ENCODE results near the gene SRRM4.
"Not testable (repeated sequence)": the region's sequence is repeated elsewhere in the genome, so short reads cannot be mapped to it uniquely, and the experiment has no call there.

The SRRM4 gene, protein sequence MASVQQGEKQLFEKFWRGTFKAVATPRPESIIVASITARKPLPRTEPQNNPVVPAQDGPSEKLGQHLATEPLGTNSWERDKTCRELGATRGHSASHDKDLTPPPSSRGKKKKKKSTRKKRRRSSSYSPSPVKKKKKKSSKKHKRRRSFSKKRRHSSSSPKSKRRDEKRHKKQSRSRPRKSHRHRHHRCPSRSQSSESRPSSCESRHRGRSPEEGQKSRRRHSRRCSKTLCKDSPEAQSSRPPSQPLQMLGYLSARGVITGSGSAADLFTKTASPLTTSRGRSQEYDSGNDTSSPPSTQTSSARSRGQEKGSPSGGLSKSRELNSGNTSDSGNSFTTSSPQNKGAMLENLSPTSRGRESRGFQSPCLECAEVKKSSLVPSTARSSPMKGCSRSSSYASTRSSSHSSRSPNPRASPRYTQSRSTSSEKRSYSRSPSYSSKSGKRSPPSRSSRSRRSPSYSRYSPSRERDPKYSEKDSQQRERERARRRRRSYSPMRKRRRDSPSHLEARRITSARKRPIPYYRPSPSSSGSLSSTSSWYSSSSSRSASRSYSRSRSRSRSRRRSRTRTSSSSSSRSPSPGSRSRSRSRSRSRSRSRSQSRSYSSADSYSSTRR

DNA sequence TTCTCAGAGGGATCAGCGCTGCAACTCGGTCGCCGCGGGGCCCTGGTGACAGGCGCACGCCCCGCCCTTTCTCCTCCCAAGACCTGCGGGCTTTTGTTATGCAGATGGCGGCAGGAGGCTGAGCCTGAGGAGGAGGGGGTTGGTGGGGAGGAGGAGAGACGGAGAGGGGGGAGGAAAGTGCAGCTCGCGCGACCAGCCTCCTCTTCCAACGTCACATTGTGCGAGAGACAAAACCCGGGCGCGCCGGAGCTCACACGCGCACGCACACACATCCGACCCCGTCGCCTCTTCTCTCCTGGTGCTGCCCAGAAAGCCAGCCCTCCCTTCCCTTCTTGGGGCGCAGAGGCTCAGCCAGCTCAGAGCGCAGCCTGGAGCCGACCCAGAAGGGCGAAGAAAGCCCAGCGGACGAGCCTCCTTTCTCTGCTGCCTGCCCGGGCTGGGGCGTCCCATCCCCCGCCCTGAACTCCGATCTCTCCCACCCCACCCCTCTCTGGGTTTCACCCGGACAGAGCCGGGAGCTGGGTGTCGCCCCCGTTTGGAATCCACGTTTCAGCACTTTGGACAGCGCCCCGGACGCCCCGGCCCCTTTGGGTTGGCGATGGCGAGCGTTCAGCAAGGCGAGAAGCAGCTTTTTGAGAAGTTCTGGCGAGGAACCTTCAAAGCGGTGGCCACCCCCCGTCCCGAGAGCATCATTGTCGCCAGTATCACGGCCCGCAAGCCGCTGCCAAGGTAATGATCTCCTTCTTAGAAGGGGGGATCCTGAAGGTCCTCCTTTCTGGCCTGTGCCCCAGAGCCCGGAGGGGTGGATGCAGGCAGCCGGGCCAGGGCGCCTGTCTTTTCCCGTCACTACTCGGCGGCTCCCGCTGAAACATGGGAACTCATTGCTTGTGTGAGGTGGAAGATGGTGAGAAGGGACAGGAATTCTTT is at the start of gene SRRM4:
TSS of gene SRRM4 (plus strand) at position 257 of the 927 bp plus-strand sequence. CDS start at position 599, 342 bp downstream.
- DNase-seq: peak; percentile 92

DNA sequence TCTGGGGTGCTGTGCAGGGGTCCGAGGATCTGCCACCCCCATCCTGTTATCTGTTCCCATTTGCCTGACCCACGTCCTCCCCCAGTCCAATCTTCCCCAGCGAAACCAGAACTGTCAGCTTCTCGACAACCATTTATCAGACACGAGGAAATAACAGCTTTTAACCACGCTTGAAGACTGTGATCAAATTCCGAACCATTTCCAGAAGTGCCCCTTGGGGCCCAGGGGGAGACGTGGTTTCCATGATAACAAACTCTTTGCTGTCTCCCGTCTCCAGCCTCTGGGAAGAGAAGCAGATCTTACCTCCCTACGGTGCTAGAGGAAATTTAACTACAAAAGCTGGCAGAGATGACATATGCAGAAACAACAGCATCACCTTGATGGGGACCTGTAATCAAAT is 35.1 kb upstream of the SRRM4 start:
- DNase-seq: no peak

DNA sequence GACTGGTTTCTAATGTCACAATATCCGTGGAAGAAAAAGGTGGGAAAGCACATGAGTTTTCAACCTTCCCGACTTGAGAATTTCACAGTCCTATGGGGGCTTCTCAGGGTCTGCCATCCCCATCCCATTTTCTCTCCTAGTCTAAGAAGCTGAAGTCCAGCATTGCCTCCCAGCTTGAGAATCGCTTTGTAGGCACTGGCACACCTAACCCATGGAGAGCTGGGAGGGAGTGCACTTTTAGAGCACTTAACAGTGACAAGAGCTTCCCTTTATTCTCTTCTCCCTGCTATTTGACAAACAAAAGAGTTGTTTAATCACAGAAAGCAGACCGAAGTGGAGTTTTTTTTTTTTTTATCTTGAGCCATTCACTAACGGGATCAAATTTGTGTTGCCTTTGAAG is 22.8 kb upstream of the SRRM4 start:
- peak; percentile 42 for DNase-seq

DNA sequence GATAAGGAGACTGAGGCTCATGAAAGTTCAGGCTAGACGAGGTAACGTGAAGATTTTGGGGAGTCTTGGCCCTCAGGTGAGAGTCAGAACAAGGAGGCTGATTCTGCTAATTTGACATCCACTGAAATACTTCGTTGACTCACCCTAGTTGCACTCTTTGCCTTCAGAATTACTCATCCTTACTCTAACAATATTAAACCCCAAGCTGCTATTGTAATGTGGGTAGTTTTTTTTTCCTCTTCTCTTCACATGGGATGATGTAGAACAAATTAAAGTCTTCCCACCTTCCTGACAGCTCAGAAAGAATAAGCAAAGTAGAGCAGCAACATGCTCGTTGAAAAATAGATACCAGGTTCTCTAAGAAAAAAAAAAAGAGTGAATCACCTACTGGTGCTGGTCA is 22.0 kb upstream of the SRRM4 start:
- DNase-seq: no peak

DNA sequence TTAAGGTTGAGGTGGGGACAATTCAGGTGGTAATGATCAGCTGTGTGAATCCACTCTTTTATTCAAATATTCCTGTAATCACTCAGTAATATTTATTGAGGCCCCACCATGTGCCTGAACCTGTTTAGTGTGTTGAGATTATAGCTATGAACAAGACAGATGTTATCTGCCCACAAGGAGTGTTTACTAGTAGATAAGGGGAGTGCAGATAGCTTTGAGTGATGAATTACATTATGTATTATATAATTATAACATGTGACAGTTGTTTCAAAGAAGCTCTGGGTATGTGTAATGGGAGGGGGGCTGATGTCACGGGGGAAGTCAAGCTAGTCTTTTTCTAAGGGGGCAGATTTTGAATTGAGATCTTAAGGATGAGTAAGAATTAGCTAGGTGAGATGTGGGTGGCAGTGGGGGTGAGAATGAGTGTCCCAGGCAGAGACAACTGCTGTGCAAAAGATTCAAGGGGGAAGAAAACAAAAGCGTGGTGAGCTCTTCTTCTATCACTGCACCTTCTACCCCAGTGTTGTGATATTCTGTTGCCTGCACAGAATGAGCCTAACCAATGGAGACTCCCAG is 21.3 kb upstream of the SRRM4 start:
- no peak for DNase-seq

DNA sequence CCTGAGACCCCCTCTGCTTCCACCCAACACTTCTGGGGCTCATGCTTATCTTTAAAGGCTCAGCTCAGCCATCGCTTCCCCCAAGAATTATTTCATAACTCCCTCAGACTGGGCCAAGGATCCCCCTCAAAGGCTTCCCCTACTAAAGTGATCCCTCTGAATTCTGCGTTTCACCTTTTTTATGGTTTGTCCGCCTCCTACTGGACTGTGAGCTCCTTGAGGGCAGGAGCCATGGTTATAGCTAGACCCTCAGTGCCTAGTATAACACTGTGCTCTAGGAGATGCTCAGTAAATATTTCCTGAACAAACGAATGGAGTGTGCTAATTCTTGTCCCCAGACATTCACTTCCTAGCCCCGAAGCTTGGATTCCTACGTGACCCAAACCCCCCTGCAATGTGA is 20.5 kb upstream of the SRRM4 start:
- DNase-seq: no peak

DNA sequence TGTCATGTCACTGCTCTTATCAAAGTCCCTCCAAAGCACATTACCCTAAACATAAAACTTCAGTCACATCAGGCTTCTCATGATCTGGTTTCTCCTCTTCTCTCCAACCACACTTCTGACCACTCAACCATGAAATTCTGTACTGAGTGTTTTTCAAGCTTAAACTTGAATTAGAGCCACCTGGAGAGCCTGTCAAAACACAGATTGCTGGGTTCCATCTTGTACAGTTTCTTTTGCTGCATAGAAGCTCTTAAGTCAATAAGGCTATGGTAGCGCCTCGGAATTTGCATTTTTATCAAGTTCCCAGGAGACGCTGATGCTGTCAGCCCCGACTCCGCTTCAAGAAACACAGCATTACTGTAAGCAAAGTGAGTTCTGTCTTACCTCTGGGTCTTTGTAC is 16.4 kb upstream of the SRRM4 start:
- DNase-seq: no peak

DNA sequence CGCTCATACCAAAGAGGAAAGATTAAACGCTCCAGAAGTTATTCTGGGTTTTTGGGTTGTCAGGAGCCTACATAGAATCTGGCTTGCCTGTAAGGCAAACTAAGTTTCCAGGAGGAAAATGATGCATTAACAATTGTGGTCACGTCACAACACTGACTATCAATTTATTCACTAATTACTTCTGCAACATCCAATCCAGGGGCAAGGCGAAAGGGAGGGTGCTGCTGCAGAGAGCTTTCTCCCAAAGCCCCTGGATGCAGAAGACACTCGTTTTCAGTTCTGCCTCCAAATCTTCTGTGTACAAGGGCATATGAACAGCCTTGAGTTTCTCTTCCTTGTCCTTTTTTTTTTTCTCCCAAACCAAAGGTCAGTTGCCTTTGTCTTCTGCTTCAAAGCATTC is 10.5 kb upstream of the SRRM4 start:
- DNase-seq: no peak

DNA sequence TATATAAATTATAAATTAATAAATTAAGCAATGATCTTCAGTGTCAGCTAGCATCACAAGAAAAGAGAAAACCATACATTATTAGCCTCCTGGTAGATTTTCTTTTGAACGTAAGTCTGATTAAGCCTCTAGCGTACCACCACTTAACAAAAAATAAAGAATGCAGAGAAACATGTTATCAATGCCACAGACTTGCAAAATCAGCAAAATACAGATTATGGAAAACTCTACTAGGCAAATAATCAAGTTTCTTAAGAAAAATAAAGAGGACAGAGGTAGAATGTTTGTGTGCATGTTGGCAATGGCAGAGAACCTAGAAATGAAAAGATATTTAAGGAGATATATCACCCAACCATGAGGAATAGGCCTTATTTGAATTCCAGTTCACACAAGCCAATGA is 8.4 kb upstream of the SRRM4 start:
- no peak for DNase-seq

DNA sequence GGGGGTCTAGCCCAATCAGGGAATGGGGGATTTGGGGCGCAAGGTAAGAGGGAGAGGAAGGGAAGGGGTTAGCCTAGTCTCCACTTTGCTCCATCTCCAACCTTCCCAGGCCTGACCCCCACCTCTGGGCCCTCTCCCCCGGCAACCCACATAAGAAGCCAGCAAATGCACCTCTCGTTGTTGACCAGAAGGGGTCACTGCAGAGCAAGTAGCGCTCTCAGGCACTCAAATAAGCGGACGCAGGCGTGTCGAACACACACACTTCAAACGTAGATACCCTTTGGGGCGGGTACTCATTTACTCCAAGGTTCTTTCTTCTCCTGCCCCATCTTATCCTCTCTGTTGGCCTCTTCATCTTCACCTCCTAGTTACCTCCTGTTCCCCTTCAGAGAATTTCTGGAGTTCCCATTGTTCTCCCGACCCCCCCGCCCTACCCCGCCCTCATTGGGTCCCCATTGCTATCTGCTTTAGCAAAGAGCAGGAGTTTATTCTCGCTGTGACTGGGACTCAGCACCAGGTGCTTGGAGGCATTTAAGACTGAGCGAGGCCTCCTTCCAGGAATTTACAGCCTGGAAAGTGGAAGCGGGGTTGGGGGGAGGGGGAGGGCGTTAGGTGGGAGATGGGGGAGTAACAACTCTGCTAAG is 1.5 kb upstream of the SRRM4 start:
- DNase-seq: peak; percentile 66

DNA sequence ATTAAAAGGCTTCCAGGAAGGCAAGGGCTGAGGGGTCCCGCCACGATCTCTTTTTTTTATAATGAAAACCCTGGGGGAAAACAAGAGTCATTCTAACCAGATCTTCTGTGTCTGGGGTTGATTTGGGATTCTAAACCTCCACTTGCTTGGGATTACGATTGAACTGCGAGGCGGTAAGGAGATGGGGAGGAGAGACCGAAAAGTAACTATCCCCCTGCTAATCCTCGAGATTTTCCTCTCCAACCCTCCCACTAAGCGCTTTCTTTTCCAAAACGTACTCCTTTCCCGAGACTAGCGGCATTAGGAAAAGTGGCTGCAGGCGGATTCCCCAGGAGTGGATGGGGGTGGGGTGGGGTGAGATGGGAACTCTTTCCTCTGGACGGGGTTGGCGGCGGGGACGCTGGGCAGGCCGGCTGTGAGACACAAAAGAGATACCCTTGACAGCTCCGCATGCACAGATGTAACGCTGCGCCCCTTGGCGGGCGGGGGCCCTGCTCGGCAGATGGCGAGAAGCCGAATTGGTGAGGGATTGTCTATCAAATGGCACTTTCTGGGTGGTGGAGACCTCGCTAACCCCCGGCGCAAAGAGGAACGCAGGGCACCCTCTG is 830 bp upstream of the SRRM4 start:
- no peak for DNase-seq

DNA sequence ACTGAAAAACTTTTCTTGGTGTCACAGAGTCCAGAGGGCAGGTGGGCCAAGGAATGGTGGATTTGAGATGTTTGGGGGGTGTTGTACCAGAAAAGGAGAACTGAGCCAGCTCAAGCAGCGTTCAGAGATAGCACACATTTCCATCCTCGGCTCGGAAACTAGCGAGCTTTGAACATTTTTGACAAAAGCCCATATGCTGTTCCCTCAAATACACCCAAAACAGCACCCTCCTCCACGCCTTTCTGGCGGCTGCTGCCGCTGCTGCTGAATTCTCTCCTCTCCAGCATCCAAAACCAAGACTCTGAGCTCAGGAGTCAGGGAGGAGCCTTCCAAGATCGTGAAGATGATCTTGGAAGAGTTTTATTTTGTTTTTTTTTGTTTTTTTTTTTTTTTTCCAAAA is 961 bp downstream of the SRRM4 start:
- no peak for DNase-seq

DNA sequence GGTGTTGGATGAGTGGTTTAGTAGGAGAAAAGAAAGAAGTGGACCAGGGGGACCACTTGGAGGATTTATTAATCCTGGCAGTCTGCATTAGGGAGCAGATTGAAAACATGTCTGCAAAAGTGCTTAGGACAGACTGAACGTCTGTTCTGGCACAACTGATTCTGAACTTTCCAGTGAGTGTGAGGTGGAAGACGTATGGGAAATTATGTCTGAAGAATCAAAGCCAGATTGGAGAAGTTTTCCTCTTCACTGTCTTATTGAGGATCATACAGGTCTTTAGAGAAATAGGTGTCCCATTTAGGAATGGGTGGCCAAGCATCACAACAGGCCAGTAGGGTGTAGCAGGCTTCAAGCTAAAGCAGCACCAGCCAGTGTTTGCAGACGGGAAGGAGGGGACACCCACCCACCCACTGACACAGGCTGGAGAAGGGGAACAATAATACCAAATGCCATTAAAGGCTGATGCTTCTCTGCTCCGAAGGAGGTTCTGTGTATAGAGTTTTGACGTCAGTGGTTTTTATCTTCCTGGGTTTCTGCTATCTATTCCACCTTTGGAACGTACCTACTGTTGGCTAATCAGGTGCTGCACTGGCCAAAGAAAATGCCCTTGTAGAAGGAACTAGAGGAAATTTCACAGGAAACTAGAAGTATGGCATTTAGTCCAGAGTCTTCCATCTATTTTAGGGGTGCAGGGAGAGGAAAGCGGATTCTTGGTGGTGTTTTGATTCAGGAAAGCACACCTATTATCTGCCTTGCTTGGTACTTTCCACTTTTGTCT is 1.8 kb downstream of the SRRM4 start:
- no peak for DNase-seq

DNA sequence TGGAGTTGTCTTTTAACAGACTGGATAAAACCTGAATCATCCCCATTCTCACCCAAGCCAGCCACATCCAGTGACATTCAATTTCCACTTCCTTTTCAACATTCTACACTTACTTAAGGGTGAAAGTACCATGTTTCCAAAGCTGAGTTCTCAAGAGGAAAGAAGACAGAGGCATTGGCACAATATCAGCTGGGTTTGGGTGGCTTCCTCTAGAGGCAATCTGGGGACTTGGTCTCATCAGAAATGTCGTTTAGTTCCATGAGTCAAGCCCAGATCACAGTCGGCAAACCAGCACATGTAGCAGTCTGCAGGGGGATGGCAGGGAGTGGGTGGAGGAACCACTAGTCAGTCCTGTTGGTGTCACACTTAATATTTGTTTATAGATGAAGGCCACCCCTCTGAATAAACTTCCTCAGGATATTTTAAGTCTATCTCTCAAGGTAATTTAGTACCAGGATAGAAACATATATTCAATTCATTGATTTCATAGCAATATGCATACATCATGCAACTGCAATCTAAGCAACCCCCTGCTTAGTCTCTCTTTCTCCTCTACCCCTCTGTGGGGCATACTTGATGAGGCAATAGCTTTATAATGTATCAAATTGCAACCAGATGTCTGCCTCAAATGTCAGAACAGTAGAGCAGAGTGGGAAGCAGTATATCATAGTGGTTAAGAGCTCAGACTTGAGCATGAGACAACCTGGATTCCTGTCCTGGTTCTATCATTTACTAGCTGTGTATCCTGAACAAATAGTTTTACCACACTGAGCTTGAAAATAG is 3.0 kb downstream of the SRRM4 start:
- DNase-seq: peak; percentile 36

DNA sequence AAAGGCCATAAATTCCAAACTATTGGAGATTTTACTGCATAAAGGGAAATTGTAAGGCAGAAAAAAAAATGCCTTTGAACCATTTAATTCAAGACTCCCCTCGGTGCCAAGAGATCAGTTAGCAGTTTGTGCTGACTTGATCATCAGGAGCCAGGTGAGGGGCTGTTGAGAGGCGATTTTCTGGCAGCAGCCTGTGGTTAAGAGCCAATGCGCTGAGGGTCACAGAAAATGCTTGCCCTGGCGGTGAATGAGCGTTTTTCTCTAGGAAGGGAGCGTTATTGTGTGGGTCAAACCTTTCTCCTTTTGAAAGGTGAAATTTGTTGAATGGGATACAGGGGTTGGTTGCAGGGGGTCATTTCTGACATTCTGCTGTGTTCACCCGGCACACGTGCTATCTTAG is 4.7 kb downstream of the SRRM4 start:
- DNase-seq: no peak

DNA sequence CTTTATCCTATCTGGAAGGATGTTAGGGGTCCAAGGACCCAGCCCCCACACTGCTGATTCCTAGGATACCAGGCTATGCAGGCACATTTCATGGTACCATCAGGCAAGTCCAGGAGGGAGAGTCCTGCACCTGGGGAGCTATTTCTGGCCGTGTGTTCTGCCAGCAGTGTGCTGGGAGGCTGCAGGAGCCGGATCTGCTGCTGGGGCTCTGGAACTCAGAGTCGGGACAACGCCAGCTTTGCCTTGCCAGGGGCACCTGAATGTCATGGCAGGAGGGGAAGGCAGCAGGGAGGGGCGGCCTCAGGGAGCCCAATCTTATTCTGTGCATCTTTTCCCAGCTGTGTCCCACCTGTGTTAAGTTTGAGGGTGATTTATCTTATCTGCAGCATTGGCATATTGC is 17.8 kb downstream of the SRRM4 start:
- DNase-seq: no peak

DNA sequence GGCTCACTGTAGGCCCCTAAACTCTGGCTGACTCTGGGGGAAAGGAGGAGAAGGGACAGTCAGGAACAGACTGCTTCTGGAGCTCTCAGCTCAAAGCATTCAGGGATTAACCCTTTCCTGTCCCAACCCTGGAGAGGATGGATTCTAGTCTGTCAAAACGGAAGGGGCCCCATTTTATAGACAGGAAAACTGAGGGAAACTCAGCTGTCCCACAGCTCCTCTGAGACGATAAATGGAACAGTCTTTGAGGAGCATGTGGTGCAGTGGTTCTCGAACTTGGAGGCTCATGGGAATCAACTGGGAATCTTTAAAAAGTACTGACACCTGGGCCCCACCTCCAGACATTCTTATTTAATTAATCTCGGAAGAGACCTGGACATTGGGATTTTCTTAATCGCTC is 23.7 kb downstream of the SRRM4 start:
- no peak for DNase-seq

DNA sequence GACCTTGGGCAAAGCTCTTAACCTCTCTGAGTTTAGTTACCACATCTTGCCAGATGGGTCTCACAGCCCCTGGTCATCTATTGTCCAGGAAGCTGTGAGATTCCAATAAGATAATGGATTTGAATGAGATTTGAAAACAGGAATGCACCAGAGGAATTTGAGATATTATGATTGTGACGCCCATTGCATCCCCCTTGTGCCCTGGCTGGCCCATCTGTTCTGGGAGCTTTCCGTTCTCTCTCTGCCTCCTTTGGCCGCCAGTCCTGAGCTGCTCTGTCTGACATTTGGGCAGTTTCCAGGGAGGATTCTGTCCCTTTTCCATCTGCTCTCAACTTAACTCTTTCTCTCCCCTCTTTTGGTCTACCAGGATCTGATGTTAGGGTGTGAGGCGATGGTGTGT is 24.6 kb downstream of the SRRM4 start:
- no peak for DNase-seq

DNA sequence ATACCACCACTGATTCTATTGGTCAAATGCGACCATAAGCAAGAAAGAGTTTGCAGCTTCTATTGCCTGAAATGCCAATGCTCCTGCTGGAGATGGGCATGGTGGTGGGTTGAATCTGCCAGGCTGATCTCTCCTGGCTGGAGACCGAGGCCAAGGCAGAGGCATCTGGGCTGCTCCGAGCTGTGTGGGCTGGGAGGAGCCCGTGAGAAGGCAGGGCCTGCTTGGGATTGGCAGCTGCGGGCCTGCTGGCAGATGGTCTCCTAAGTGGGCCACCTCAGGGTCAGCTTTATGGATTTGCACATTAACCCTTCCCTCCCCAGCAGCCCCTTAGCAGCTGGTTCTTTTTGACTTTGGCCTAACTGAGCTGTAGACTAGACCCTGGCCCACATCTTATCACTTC is 25.4 kb downstream of the SRRM4 start:
- no peak for DNase-seq

DNA sequence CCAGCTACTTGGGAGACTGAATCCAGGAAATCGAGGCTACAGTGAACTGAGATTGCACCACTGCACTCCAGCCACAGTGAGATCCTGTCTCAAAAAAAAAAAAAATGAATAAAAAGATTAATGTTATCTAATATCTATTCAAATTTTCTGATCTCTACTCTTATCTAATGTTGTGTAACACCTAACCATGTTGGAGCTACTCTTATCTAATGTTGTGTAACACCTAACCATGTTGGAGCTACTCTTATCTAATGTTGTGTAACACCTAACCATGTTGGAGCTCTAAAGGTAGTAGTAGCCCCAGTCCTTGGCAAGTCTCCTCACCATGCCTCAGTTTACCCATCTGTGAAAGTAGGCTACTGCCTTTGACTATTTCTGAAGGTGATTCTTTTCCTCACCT is 26.9 kb downstream of the SRRM4 start:
- not testable (repeated sequence) for DNase-seq

Data from DMS153 (cell line).